Fibroblast of skin of back (primary cell): ENCODE measurements around the gene KLK7.
A peak's percentile ranks its signal among the peaks of the same experiment; 100 is the strongest.
"Not testable (repeated sequence)": the region's sequence is repeated elsewhere in the genome, so short reads cannot be mapped to it uniquely, and the experiment has no call there.

Experiments
- DNase-seq: peaks from one replicate; pipeline ENCODE4 v3.0.0-alpha.2; 2013

Gene KLK7

GRCh38 chr19:50975766-50976165 is 8.0 kb downstream of the KLK7 start:
- no peak for DNase-seq

DNA sequence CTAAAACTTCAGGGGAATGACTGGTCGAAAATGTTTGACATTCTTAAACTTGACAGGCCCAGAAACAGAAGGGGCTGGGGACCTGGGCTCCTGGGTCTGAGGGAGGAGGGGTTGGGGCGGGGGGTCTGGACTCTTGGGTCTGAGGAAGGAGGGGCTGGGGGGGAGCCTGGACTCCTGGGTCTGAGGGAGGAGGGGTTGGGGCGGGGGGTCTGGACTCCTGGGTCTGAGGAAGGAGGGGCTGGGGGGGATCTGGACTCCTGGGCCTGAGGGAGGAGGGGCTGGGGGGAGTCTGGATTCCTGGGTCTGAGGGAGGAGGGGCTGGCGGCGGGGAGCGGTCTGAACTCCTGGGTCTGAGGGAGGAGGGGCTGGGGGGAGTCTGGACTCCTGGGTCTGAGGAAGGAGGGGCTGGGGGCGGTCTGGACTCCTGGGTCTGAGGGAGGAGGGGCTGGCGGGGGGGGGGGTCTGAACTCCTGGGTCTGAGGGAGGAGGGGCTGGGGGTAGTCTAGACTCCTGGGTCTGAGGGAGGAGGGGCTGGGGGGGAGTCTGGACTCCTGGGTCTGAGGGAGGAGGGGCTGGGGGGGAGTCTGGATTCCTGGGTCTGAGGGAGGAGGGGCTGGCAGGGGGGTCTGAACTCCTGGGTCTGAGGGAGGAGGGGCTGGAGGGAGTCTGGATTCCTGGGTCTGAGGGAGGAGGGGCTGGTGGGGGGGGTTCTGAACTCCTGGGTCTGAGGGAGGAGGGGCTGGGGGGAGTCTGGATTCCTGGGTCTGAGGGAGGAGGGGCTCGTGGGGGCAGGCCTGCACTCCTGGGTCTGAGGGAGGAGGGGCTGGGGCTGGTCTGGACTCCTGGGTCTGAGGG is 8.8 kb downstream of the KLK7 start:
- DNase-seq, result no peak

GRCh38 chr19:50972795-50973376 is 10.8 kb downstream of the KLK7 start:
- DNase-seq, result no peak

GRCh38 chr19:50969810-50970209 is 13.9 kb downstream of the KLK7 start:
- not testable (repeated sequence) for DNase-seq

GRCh38 chr19:50969413-50969760 is 14.3 kb downstream of the KLK7 start, which contains the start of gene KLK6:
Gene KLK6 (minus strand): TSS chr19:50969591. CDS start chr19:50968104, 1,487 bp downstream.
- DNase-seq, result no peak

DNA sequence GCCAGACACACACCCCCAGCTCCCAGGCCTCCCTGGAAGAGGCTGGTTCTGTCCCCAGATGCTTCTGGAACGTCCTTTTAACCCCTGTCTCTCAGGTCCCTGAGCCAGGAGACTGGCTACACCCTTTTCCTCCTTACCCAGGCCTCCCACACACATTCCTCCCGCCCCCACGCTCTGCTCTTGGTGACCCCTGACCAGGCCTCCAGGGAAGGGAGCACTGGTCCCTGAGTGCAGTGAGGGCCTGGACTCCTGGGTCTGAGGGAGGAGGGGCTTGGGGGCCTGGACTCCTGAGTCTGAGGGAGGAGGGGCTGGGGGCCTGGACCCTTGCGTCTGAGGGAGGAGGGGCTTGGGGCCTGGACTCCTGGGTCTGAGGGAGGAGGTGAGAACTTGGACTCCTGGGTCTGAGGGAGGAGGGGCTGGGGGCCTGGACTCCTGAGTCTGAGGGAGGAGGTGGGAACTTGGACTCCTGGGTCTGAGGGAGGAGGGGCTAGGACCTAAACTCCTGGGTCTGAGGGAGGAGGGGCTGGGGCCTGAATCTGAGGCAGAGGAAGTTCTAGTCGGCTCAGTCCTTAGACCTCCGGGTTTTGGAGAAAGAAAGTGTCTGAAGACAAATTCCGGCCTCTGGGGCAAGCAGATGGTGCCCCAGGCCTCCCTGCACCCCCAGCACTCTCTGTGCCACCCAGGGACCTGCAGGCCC is 14.9 kb downstream of the KLK7 start:
- DNase-seq, result no peak

DNA sequence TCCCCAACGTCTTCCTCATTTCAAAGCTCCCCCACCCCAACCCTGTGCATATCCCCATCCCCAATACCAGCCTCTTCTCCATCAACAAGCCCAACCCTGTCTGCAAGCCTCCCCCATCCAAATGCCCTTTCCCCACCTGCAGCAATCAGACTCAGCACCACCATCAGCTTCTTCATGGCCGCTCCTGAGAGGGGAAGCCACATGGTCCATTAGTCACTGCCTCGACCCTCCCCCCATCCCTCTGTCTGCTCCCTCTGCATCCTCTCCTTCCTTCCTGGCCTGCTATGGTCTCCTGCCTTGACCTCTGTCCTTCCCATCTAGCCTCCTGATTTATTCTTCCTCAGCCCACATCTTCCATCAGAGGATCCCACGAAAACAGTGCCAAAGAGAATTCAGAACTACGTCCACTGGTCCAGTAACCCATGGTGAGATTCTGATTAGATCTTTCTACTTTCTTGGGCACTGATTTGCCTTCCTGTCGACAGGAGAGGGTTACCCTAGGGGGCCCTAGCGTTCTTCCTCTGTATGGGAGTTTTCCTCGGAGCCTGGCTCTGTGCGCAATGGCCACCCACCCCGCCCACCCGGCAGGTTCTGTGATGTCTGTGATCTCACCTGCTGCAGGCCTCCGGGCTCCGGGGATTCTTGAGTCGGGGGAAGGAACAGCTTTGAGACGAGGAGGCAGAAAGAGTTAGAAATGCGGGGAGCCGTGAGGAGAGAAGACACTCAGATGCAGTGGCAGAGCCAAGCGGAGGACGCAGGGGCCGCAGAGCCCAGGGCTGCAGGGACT is 15.6 kb downstream of the KLK7 start:
- DNase-seq, result no peak

DNA sequence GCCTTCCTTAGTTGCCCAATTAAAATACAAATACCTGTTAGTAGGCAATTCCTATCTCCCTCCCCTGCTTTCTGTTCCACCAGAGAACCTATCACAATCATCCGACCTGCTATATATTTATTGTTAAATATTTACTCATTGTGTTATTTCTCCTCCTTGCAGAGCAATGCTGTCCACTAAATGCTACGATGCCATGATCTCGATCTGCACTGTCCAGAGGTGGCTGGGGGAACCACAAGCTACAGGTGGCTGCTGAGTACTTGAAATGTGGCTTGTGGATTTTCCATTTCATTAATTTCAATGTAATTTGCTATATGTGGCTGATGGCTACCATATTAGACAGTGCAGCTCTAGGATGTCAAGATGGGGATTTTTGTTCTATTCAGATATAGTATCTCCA is 19.5 kb downstream of the KLK7 start:
- DNase-seq, result no peak

DNA sequence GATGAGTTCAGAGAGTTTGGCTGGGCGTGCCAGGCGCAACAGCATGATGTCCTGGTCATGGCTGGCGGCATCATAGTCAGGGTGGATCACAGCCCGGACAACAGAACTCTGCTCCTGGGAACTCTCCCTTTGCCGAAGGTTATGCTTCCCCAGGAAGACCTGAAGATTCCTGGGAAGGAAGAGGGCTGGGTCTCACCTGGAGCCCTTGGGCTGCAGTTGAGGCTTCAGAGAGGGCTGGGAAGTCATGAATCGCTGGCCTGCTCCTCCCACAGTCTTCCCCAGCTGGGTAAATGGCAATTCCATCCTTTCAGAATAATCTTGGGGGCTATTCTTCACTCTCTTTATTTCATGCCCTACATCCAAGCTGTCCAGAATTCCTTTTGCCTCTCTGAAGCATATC is 20.3 kb downstream of the KLK7 start:
- no peak for DNase-seq

DNA sequence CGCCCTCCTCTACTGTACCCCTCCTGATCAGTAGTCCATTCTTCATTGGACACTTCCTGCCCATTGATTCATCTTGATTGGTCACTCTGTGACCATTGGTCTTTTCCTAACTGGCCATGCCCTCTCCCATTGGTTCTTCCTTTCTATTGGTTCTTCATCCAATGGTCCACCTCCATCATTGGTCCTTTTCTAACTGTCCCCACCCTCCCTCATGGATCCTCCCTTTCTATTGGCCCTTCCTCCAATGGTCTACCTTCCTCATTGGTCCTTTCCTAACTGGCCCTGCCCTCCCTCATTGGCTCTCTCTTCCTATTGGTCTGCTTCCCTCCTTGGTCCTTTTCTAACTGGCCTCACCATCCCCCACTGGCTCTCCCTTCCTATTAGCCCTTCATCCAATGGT is 21.5 kb downstream of the KLK7 start:
- no peak for DNase-seq

- DNase-seq, result no peak
Observed at GRCh38 chr19:50959731-50960500, 23.8 kb downstream of the KLK7 start.

GRCh38 chr19:50957587-50957986 is 26.1 kb downstream of the KLK7 start:
- DNase-seq, result no peak

GRCh38 chr19:50952910-50953309 is 30.8 kb downstream of the KLK7 start, which contains the start of gene KLK5:
Gene KLK5 (minus strand): TSS chr19:50953038. CDS start chr19:50952657, 381 bp downstream.
- no peak for DNase-seq

DNA sequence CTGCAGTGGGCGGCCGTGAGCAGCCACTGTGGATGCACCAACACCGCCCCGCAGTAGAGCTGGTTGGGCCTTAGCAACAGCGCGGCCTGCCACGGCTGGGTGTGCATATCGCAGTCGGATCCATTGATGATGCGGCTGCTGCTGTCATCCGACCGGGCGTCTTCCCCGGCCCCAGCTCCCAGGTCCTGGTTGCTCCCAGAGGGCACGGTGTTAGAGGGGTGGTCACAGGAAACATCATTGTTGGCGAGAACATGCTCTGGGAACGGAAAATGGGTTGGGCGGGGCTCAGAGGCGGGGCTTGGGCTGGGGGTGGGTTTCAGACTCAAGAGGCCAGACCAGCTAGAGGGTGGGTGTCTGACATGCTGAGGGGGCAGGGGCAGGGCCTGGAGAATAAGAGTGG is 33.9 kb downstream of the KLK7 start:
- no peak for DNase-seq

- no peak for DNase-seq
Observed at GRCh38 chr19:50947123-50947522, 36.6 kb downstream of the KLK7 start.

GRCh38 chr19:50944795-50945194 is 38.9 kb downstream of the KLK7 start:
- no peak for DNase-seq

- no peak for DNase-seq
Observed at GRCh38 chr19:50943074-50943828, 40.5 kb downstream of the KLK7 start.

DNA sequence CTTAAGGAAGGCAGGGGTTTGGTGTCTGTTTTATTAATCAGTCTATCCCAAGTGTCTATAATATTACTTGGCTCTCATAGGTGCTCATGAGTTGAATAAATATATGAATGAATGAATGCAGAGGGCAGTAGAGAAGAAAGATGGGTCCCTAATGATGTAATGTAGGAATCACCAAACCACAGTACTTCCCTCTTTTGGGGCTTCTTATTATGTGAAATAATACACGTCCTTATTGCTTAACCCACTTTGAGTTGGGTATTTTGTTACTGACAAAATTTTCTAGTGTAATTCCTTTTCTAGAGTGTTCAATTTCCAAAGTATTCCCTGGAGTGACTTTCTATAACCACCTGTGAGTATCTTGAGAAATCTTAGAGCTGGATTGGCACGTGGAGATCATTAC is 44.1 kb downstream of the KLK7 start:
- no peak for DNase-seq

GRCh38 chr19:50933640-50934039 is 50.1 kb downstream of the KLK7 start:
- peak; percentile 17 for DNase-seq

- DNase-seq, result no peak
Observed at GRCh38 chr19:50932690-50933083, 51.0 kb downstream of the KLK7 start.

- no peak for DNase-seq
Observed at GRCh38 chr19:50932018-50932689, 51.6 kb downstream of the KLK7 start.
